Measurements from ENCODE around the gene TTC7B. TPM values are rescaled to one million over a fixed set of nuclear protein-coding genes. Genes with fewer than 3 reads are reported as not detected.

The TTC7B gene
- total and polyA plus RNA-seq, 2 experiments from 2014 or later = 7.9 to 28.6 TPM

DNA sequence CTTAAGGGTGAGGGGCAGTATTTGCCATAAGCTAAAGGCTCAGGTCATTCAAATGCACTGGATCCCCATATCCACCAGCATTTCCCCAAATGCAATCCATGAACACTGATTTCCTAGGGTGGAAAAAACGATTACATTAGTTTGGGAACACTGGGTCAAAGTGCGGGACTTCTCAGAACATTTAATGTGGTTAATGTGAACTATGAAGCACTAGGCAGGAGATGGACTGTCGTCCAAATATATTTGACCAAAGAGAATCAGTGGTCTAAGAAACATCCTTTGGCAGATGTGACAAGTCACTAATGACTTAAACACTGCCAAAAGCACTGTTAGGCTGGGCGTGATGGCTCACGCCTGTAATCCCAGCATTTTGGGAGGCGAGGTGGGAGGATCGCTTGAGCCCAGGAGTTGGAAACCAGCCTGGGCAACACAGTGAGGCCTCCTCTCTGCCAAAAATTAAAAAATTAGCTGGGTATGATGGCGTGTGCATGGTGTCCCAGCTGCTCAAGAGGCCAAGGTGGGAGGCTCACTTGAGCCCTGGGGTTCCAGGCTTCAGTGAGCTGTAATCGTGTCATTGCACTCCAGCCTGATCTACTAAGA lies 214.0 kb downstream of the TTC7B start:
- peaks cover 69% of the 10 kb centered on the region for H3K4me1 Mint-ChIP-seq
- no peaks in the 10 kb centered on the region for H3F3A ChIP-seq (replicated peaks; ENCODE audit: low read depth)
- no peak overlapping the region for H3K4me3 ChIP-seq
- no peak overlapping the region for H3K27ac ChIP-seq (ENCODE audit: low read depth)
- H3K27ac Mint-ChIP-seq = no peak overlapping the region
- no peaks in the 10 kb centered on the region for H4K20me1 ChIP-seq (replicated peaks; ENCODE audit: insufficient read depth)
- TF ChIP-seq STAT1 (IDR thresholded peaks at IDR 0.05; ENCODE audit: unreplicated experiment) (no peak), CREB1 (CRISPR knock-in tag; IDR thresholded peaks at IDR 0.05; ENCODE audit: low read depth) (no peak), ZNF331 (CRISPR knock-in tag; IDR thresholded peaks at IDR 0.05; ENCODE audit: low read depth) (no peak), NANOG (IDR thresholded peaks at IDR 0.05; ENCODE audit: borderline replicate concordance) (no peak), REST (IDR thresholded peaks at IDR 0.05; ENCODE audit: unreplicated experiment) (no peak), JUNB (IDR thresholded peaks at IDR 0.05; ENCODE audit: unreplicated experiment) (no peak), EZH2 (IDR thresholded peaks at IDR 0.05; ENCODE audit: low read depth, unreplicated experiment) (no peak), CTCF (conservative IDR thresholded peaks at IDR 0.05; ENCODE audit: low read depth in 2 of 2) (no peak), EZH2phosphoT487 (IDR thresholded peaks at IDR 0.05; ENCODE audit: unreplicated experiment) (no peak), ZNF114 (CRISPR knock-in tag; IDR thresholded peaks at IDR 0.05) (no peak), POLR2AphosphoS5 (IDR thresholded peaks at IDR 0.05; ENCODE audit: low read depth) (no peak)
- TF ChIP-seq, protein P1, sequence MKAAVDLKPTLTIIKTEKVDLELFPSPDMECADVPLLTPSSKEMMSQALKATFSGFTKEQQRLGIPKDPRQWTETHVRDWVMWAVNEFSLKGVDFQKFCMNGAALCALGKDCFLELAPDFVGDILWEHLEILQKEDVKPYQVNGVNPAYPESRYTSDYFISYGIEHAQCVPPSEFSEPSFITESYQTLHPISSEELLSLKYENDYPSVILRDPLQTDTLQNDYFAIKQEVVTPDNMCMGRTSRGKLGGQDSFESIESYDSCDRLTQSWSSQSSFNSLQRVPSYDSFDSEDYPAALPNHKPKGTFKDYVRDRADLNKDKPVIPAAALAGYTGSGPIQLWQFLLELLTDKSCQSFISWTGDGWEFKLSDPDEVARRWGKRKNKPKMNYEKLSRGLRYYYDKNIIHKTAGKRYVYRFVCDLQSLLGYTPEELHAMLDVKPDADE (IDR thresholded peaks at IDR 0.05) = no peak
- TF ChIP-seq, protein P2, sequence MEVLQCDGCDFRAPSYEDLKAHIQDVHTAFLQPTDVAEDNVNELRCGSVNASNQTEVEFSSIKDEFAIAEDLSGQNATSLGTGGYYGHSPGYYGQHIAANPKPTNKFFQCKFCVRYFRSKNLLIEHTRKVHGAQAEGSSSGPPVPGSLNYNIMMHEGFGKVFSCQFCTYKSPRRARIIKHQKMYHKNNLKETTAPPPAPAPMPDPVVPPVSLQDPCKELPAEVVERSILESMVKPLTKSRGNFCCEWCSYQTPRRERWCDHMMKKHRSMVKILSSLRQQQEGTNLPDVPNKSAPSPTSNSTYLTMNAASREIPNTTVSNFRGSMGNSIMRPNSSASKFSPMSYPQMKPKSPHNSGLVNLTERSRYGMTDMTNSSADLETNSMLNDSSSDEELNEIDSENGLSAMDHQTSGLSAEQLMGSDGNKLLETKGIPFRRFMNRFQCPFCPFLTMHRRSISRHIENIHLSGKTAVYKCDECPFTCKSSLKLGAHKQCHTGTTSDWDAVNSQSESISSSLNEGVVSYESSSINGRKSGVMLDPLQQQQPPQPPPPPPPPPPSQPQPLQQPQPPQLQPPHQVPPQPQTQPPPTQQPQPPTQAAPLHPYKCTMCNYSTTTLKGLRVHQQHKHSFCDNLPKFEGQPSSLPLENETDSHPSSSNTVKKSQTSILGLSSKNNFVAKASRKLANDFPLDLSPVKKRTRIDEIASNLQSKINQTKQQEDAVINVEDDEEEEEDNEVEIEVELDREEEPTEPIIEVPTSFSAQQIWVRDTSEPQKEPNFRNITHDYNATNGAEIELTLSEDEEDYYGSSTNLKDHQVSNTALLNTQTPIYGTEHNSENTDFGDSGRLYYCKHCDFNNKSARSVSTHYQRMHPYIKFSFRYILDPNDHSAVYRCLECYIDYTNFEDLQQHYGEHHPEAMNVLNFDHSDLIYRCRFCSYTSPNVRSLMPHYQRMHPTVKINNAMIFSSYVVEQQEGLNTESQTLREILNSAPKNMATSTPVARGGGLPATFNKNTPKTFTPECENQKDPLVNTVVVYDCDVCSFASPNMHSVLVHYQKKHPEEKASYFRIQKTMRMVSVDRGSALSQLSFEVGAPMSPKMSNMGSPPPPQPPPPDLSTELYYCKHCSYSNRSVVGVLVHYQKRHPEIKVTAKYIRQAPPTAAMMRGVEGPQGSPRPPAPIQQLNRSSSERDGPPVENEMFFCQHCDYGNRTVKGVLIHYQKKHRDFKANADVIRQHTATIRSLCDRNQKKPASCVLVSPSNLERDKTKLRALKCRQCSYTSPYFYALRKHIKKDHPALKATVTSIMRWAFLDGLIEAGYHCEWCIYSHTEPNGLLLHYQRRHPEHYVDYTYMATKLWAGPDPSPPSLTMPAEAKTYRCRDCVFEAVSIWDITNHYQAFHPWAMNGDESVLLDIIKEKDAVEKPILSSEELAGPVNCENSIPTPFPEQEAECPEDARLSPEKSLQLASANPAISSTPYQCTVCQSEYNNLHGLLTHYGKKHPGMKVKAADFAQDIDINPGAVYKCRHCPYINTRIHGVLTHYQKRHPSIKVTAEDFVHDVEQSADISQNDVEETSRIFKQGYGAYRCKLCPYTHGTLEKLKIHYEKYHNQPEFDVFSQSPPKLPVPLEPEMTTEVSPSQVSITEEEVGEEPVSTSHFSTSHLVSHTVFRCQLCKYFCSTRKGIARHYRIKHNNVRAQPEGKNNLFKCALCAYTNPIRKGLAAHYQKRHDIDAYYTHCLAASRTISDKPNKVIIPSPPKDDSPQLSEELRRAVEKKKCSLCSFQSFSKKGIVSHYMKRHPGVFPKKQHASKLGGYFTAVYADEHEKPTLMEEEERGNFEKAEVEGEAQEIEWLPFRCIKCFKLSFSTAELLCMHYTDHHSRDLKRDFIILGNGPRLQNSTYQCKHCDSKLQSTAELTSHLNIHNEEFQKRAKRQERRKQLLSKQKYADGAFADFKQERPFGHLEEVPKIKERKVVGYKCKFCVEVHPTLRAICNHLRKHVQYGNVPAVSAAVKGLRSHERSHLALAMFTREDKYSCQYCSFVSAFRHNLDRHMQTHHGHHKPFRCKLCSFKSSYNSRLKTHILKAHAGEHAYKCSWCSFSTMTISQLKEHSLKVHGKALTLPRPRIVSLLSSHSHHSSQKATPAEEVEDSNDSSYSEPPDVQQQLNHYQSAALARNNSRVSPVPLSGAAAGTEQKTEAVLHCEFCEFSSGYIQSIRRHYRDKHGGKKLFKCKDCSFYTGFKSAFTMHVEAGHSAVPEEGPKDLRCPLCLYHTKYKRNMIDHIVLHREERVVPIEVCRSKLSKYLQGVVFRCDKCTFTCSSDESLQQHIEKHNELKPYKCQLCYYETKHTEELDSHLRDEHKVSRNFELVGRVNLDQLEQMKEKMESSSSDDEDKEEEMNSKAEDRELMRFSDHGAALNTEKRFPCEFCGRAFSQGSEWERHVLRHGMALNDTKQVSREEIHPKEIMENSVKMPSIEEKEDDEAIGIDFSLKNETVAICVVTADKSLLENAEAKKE (CRISPR knock-in tag; IDR thresholded peaks at IDR 0.05) = no peak
- no peak overlapping the region for H3K4me3 Mint-ChIP-seq
- no peak for DNase-seq (ENCODE audit: low spot score)
- no peaks in the 10 kb centered on the region for H3K36me3 Mint-ChIP-seq (ENCODE audit: low read depth)
- no peaks in the 10 kb centered on the region for H3K27me3 ChIP-seq (ENCODE audit: insufficient read depth)
- no peak overlapping the region for H2AFZ ChIP-seq
- H3K79me2 ChIP-seq (replicated peaks; ENCODE audit: insufficient read depth) = no peaks in the 10 kb centered on the region
- H3K9me2 ChIP-seq (ENCODE audit: insufficient read depth) = no peaks in the 10 kb centered on the region
- peaks cover 6% of the 10 kb centered on the region for H3K27me3 Mint-ChIP-seq (ENCODE audit: insufficient read depth, low read depth, poor library complexity)
- H3K9me3 Mint-ChIP-seq = no peaks in the 10 kb centered on the region
- H3K36me3 ChIP-seq (ENCODE audit: insufficient read depth) = no peaks in the 10 kb centered on the region
- H3K4me2 ChIP-seq = no peak overlapping the region
- ATAC-seq = no peak
- peaks cover 56% of the 10 kb centered on the region for H3K4me1 ChIP-seq (ENCODE audit: insufficient read depth)

All from GM23338 (cell line).